Stimulated activated naive CD4-positive, alpha-beta T cell treated with Interleukin-2 at 50 U/mL for 16 hours (primary cell): Measurements from ENCODE around the gene TAC3.
"Not testable (repeated sequence)": the region's sequence is repeated elsewhere in the genome, so short reads cannot be mapped to it uniquely, and the experiment has no call there.

Experiments
- DNase-seq: peaks from one replicate; lab custom pipeline; 2025; lab: John Stamatoyannopoulos, UW

Gene TAC3

DNA sequence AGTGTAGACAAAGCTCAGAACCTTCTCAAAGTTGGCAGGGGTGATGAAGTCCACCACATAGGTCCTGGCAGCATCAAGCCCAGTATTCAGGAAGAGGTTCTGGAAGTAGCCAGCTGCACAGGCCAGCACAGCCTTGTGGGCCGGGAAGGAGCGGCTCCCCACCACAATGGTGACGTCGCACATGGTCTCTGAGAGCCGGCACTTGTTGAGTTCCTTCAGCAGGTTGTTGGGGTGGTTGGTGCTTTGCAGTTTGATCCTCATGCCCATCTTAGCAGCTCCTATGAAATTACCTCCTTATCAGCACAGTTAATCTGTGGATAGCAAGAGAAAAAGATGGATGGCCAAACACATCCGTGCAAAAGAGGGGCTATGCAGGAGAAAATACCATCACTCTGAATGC is 11.7 kb downstream of the TAC3 start:
- DNase-seq: no peak

- DNase-seq: no peak
These were observed 12.9 kb downstream of the TAC3 start for GRCh38 chr12:57003395-57003794.

GRCh38 chr12:57001448-57001906 is 14.9 kb downstream of the TAC3 start:
- DNase-seq: peak; percentile 71

DNA sequence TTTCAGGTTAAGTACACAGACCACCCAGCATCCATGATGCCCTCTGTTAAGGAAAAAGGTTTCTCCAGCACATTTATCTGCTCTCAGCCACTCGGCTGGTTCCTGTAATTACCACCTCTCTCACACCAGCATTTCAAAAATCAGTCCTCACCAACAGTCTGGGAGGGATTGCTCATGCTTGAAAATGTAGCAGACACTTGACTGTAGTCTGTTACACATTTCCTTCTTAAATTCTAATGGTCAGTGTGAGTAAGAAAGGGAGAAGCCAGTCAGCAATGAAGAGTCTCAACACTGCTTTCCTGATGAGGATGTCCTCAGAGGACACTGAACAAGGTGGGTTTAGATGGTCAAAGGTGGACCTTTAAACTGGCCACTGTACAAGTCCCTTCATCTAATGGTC is 15.9 kb downstream of the TAC3 start:
- no peak for DNase-seq

DNA sequence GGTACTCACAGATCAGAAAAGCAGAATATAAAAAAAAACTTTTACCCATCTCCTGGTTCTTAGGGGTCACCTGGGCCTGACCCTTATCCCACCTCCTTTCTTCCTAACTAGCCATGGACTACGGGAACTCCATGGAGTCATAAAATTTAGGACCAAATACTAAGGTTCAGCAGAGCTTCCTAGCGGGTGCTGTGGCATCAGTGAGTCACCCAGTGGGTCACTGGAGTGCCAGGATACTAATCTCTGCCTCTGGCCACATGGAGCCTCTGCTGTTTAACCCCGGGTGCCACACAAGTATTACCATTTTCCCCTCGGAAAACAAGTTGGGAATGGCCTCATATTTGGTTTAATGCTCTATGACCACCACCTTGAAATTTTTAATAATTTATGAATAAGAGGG is 16.9 kb downstream of the TAC3 start:
- DNase-seq: no peak

- DNase-seq: peak; percentile 55
These were observed 17.3 kb downstream of the TAC3 start for GRCh38 chr12:56998981-56999380.

DNA sequence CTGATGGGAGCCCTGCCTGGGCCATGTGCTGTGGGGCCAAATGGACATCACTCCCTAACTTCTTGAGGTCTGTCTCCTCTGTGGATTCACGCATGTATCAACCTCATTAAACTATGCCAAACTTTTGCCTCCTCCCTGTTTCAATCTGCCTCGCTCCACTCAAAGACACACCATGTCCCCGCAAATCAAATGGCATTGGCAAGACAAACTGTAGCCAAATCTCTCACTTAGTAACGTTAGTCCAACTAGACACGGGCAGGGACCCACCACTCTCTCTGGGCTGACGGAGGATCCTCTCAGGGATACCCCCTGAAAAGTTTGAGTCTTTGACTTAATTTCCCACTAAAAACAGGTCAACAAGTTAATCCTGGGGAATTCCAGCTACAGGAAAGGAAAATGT is 18.0 kb downstream of the TAC3 start:
- no peak for DNase-seq

GRCh38 chr12:56996793-56997545 is 19.4 kb downstream of the TAC3 start:
- no peak for DNase-seq

GRCh38 chr12:56995930-56996496 is 20.3 kb downstream of the TAC3 start:
- no peak for DNase-seq

DNA sequence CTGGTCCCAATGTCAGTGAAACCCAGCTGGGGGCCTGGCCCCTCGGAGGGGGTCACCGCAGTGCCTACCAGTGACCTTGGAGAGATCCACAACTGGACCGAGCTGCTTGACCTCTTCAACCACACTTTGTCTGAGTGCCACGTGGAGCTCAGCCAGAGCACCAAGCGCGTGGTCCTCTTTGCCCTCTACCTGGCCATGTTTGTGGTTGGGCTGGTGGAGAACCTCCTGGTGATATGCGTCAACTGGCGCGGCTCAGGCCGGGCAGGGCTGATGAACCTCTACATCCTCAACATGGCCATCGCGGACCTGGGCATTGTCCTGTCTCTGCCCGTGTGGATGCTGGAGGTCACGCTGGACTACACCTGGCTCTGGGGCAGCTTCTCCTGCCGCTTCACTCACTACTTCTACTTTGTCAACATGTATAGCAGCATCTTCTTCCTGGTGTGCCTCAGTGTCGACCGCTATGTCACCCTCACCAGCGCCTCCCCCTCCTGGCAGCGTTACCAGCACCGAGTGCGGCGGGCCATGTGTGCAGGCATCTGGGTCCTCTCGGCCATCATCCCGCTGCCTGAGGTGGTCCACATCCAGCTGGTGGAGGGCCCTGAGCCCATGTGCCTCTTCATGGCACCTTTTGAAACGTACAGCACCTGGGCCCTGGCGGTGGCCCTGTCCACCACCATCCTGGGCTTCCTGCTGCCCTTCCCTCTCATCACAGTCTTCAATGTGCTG is 21.0 kb downstream of the TAC3 start:
- no peak for DNase-seq

GRCh38 chr12:56994231-56994746 is 22.0 kb downstream of the TAC3 start:
- DNase-seq: no peak

DNA sequence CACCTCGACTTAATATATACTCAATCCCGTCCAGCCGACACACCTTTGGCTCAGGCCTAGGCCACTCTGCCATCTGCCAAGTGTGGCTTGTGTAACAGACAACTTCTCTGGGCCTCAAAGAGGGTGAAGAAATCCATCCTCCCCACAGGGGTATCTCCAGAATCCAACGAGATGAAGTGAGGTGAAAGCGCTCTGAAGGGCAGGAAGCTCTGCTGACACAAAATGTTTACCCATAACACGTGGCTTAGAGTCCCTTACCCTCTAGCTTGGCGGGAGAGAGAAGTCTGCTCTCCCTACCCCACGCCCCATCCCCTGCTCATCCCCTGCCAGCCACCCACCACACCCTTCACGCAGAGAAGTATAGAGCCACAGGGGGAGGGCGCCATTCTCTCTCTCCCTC is 23.0 kb downstream of the TAC3 start:
- no peak for DNase-seq

GRCh38 chr12:56991319-56992246 is 24.7 kb downstream of the TAC3 start:
- no peak for DNase-seq

GRCh38 chr12:56990648-56991318 is 25.5 kb downstream of the TAC3 start:
- no peak for DNase-seq

DNA sequence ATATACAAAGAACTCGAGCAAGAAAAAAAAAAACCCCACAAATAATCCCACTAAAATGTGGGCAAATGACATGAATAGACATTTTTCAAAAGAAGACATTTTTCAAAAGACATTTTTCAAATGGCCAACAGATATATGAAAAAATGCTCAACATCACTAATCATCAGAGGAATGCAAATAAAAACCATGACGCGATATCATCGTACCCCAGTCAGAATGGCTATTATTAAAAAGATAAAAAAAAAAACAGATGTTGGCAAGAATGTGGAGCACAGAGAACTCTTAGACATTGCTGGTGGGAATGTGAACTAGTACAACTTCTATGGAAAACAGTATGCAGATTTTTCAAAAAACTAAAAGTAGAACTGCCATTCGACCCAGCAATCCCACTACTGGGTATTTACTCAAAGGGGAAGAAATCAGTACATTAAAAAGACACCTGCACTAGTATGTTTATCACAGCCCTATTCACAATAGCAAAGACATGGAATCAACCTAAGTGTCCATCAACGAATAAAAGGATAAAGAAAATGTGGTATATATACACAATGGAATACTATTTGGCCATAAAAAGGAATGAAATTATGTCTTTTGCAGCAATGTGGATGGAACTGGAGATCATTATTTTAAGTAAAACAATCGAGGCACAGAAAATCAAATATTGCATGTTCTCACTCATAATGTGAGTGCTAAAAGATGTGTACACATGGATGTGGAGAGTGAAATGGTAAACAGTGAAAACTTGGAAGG is 26.3 kb downstream of the TAC3 start:
- DNase-seq: no peak

- no peak for DNase-seq
These were observed 28.1 kb downstream of the TAC3 start for GRCh38 chr12:56988207-56988739.

DNA sequence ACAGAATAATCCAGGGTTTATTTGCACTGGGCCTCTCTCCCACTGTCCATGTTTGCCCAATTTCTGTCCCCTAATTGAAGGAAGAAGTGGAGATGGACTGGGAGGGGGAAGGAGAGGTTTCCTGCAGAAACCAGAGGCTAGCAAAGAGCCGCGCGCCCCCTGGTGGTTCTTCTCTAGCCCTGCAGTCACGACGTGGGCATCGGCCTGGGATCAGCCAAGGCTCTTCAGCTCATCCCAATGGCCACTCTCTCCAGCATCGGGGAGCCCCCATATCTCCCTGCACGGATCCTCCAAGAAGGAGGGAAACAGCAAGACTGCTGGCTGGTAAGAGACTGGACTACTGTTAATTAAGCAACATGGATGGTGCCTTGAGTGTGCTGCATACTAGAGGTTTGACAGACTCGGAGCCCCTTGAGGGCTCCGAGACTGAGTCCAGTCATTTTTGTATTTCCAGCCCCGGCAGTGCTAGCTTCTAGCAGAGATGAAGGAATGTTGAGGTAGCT is 28.7 kb downstream of the TAC3 start:
- peak; percentile 63 for DNase-seq

DNA sequence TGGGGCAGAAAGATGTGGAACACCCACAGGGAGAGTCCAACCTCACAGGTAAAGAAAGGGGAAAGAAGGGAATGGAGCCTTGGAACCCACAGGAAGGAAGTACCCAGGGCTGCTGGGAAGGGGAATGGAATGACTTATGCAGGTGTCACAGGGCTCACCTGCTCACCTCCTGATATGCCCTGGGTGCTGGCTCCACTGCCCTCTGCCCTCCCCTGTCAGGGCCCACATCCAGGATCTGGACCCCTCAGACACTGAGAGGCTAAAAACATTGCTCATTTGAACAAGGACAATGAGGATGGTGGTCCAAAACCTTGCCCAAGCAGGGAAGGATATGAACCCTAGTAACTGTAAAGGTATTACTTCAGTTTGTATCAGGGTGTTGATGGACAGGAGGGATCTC is 29.3 kb downstream of the TAC3 start:
- no peak for DNase-seq

GRCh38 chr12:56985714-56986113 is 30.6 kb downstream of the TAC3 start:
- DNase-seq: not testable (repeated sequence)

DNA sequence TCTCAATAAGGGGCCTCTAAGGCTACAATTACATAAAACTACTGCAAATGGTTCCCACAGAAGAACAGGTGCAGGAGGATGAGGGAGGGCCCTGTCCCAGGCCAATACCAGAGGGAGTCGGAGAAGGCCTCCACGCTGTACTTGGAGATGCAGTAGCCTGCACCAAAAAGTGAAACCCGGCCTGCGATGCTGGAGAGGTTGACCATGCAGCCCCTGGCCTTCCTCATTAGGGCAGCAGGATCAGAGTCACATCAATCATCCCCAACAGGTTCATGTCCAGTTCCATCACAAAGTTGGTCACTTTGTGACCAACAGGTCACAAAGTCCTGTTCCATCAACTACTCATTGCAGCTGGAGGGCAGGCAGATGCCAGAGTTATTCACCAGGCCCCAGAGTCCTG is 32.9 kb downstream of the TAC3 start:
- DNase-seq: no peak
